RWPE2 (cell line): ENCODE measurements around the gene KSR2.

ENCODE experiments used
- ATAC-seq: fragments of 200-7000 bp; cut with Tn5 transposase; 3 replicates; pipeline ENCODE4 v1.9.1; 2021; ENCODE audit warnings: low read depth
- DNase-seq: peaks from one replicate; pipeline ENCODE4 v3.0.0-alpha.2; 2020; ENCODE audit warnings: low spot score
- H3K27ac ChIP-seq: fragments of 450-650 bp; 2 replicates; pipeline ENCODE4 v1.5.1; 2017; ENCODE audit warnings: mild to moderate bottlenecking; ENCODE audit not compliant: poor library complexity, severe bottlenecking
- H3K27me3 ChIP-seq: fragments of 250-450 bp; sonication (Bioruptor Pico); 2 replicates; pipeline ENCODE4 v1.5.1; 2021; ENCODE audit warnings: mild to moderate bottlenecking, moderate library complexity; ENCODE audit not compliant: insufficient read depth, poor library complexity, severe bottlenecking
- H3K36me3 ChIP-seq: fragments of 250-450 bp; sonication (Bioruptor Pico); 2 replicates; pipeline ENCODE4 v1.5.1; 2020; ENCODE audit warnings: low read depth, mild to moderate bottlenecking, moderate library complexity
- H3K4me1 ChIP-seq: fragments of 250-450 bp; sonication (Bioruptor Pico); 2 replicates; pipeline ENCODE4 v1.5.1; 2021; ENCODE audit warnings: mild to moderate bottlenecking, moderate library complexity; ENCODE audit not compliant: insufficient read depth, poor library complexity, severe bottlenecking
- H3K4me3 ChIP-seq: fragments of 250-450 bp; sonication (Bioruptor Pico); 2 replicates; pipeline ENCODE4 v1.5.1; 2021; ENCODE audit warnings: mild to moderate bottlenecking, moderate library complexity; ENCODE audit not compliant: severe bottlenecking
- H3K9me3 ChIP-seq: fragments of 250-450 bp; sonication (Bioruptor Pico); 2 replicates; pipeline ENCODE4 v1.5.1; 2021; ENCODE audit warnings: mild to moderate bottlenecking, moderate library complexity; ENCODE audit not compliant: severe bottlenecking
- TF ChIP-seq, protein P1 (sequence below): fragments of 450-650 bp; IDR thresholded peaks from one replicate; pipeline ENCODE4 v1.5.1; 2017; ENCODE audit warnings: mild to moderate bottlenecking, moderate library complexity; ENCODE audit not compliant: poor library complexity, severe bottlenecking

The KSR2 gene

DNA sequence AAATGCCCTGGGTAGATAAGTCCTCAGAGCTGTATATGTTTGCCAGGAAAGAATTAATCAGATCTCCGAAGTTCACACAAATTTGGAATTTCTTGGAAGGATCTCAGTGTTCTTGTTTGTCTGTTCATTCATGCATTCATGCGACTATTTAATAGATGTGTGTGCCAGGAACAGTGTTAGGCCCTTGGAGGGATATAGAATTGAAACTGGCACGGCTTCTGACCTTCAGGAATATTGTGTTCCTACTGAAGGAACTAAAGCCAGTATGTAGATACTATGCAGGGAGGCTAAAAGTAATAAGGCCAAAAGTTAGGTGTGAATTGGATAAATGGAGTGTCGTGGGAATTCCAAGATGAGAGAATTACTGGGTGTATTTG, 441.3 kb downstream of the KSR2 start:
- Histone ChIP-seq H3K36me3 (no peaks in the 10 kb centered on the region), H3K9me3 (no peaks in the 10 kb centered on the region), H3K4me3 (no peak overlapping the region), H3K4me1 (no peaks in the 10 kb centered on the region), H3K27me3 (peaks cover 13% of the 10 kb centered on the region), H3K27ac (no peak overlapping the region)
- ATAC-seq (no peak), DNase-seq (no peak)
- TF ChIP-seq, protein P1, sequence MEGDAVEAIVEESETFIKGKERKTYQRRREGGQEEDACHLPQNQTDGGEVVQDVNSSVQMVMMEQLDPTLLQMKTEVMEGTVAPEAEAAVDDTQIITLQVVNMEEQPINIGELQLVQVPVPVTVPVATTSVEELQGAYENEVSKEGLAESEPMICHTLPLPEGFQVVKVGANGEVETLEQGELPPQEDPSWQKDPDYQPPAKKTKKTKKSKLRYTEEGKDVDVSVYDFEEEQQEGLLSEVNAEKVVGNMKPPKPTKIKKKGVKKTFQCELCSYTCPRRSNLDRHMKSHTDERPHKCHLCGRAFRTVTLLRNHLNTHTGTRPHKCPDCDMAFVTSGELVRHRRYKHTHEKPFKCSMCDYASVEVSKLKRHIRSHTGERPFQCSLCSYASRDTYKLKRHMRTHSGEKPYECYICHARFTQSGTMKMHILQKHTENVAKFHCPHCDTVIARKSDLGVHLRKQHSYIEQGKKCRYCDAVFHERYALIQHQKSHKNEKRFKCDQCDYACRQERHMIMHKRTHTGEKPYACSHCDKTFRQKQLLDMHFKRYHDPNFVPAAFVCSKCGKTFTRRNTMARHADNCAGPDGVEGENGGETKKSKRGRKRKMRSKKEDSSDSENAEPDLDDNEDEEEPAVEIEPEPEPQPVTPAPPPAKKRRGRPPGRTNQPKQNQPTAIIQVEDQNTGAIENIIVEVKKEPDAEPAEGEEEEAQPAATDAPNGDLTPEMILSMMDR: no peak

DNA sequence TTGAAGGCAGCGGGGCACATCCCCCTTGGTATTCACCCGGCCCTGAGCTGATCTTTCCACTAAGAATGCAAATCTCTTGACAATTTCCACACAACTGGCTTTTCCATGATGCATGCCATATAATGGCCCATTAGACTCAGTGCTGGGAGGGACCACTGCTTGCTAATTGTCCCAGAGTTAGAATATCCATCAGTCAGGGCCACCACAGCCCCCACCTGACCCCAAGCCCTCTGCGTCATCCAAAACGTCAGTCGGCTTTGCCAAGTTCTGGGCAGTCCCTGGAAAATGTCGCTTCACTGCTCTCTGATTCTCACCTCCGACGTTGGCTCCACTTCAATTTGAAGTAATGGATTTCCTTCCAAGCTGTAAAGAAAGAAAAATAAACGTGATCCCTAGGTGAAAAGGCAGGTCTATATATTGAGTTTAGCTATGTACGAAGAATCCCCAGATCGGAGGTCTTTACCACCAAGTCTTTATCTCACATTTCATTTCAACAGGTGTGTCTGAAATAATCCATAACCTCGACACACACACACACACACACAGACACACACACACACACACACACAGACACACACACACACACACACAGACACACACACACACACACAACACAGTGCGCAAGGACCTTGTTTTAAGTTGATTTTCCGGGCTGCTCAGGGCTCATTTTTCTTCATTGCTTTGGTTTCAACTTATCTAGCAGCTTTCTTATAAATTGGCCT, 441.9 kb downstream of the KSR2 start:
- no peaks in the 10 kb centered on the region for H3K36me3 ChIP-seq
- no peaks in the 10 kb centered on the region for H3K4me1 ChIP-seq
- H3K27me3 ChIP-seq: peaks cover 13% of the 10 kb centered on the region
- no peak for DNase-seq
- ATAC-seq: no peak
- no peak overlapping the region for H3K4me3 ChIP-seq
- H3K9me3 ChIP-seq: no peaks in the 10 kb centered on the region
- no peak overlapping the region for H3K27ac ChIP-seq
- TF ChIP-seq, protein P1: no peak

DNA sequence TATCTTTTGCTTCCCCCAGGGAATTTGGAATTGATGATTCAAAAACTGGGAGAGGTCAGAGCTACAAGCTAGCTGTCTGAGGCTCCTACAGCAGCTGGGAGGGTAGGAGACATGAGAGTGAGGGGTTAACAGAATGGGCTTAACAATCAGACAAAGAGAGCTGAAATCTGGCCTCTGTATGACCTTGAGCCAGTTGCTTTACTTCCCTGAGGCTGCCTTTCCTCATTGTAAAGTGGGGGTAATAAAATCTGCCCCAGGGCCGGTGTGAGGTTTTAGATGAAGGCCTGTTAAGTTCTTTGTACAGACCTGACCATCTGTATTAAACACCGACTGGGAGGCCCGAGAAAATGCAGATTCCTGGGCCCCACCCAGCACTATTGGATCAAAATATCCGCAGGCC, 443.0 kb downstream of the KSR2 start:
- Histone ChIP-seq H3K36me3 (no peaks in the 10 kb centered on the region), H3K27ac (no peak overlapping the region), H3K9me3 (no peaks in the 10 kb centered on the region), H3K27me3 (peaks cover 8% of the 10 kb centered on the region), H3K4me3 (no peak overlapping the region), H3K4me1 (no peaks in the 10 kb centered on the region)
- no peak for ATAC-seq
- TF ChIP-seq, protein P1: no peak
- no peak for DNase-seq

DNA sequence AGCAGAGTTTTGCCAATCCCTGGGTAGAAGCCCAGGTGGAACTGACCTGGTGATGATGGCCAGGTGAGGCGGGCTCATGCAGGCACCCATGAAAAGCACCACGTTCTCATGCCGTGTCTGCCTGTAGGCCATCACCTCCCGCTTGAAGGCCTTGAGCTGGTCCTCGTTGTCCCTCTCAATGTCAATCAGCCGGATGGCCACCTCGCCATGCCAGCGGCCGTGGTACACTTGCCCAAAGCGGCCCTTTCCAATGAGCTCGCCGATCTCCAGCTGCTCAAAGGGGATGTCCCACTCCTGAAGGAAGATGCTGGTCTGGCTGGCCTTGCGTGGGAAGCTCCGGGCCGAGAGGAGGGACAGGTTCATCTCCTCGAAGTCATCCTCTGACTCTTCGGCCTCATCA, 444.0 kb downstream of the KSR2 start:
- TF ChIP-seq, protein P1: no peak
- Histone ChIP-seq H3K27me3 (peaks cover 8% of the 10 kb centered on the region), H3K4me3 (no peak overlapping the region), H3K4me1 (no peaks in the 10 kb centered on the region), H3K27ac (no peak overlapping the region), H3K36me3 (no peaks in the 10 kb centered on the region), H3K9me3 (no peaks in the 10 kb centered on the region)
- ATAC-seq (no peak), DNase-seq (no peak)

DNA sequence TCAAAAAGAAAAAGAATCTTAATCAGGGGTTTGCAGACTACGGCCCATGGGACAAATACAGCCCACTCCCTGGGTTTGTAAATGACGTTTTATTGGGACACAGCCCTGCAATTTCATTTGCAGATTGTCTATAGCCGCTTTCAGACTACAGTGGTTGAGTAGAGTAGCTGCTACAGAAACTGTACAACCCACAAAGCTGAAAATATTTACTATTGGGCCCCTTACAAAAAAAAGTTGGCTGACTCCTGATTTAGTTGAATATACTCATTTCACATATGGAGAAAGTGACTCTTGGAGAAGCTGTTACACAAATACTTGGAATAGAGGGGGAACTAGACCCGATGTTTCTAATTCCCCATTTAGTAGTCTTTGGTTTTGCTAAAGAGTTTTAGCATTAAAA, 444.8 kb downstream of the KSR2 start:
- H3K4me1 ChIP-seq: no peaks in the 10 kb centered on the region
- H3K27ac ChIP-seq: no peak overlapping the region
- peaks cover 8% of the 10 kb centered on the region for H3K27me3 ChIP-seq
- DNase-seq: no peak
- ATAC-seq: no peak
- TF ChIP-seq, protein P1: no peak
- H3K36me3 ChIP-seq: no peaks in the 10 kb centered on the region
- no peaks in the 10 kb centered on the region for H3K9me3 ChIP-seq
- no peak overlapping the region for H3K4me3 ChIP-seq
